Endothelial cell of umbilical vein (primary cell): Measurements from ENCODE around the gene LCE3A. TPM values are rescaled to one million over a fixed set of nuclear protein-coding genes. Genes with fewer than 3 reads are reported as not detected.

ENCODE experiments used
- BruUV-seq: library from RNA; stranded (reverse); fragments of 400-500 nt; replicated peaks from 2 replicates; lab custom pipeline; 2021; lab: Mats Ljungman, UMichigan
- CTCF ChIA-PET: fragments of 300-600, 350-600 bp; sonication (Branson Sonifier 250); formaldehyde crosslinking; loops from one replicate; lab custom pipeline; 2021; ENCODE audit warnings: antibody characterized with exemption, inconsistent platforms; lab: Charles Lee
- POLR2A ChIA-PET: fragments of 300-600, 350-600 bp; sonication (Branson Sonifier 250); formaldehyde crosslinking; loops from one replicate; lab custom pipeline; 2021; ENCODE audit warnings: antibody characterized with exemption, inconsistent platforms; lab: Charles Lee
- DNase-seq: peaks from one replicate; pipeline ENCODE4 v3.0.0-alpha.2; 2011; ENCODE audit warnings: low read depth, low spot score
- FAIRE-seq: peaks from 2 replicates; lab custom pipeline; 2011; peaks lifted over from hg19 to GRCh38; lab: Jason Lieb, UNC
- H2AFZ ChIP-seq: 2 replicates; pipeline ENCODE4 v1.6.0; 2012; ENCODE audit warnings: low read depth, low read length, control low read depth, inconsistent platforms
- H3K27ac ChIP-seq: 2 replicates; pipeline ENCODE4 v1.5.1; 2011; ENCODE audit warnings: low read depth, mild to moderate bottlenecking, control low read depth, low read length, moderate library complexity; ENCODE audit not compliant: insufficient read depth
- H3K27me3 ChIP-seq, 2 experiments: 2 replicates each; pipeline versions ENCODE4 v1.6.0 to v1.6.1; 2011; ENCODE audit warnings: low read length in 2 of 2, mixed read lengths in 1 of 2; ENCODE audit not compliant: control insufficient read depth in 2 of 2, insufficient read depth in 2 of 2
- H3K36me3 ChIP-seq, 2 experiments: 2 replicates in 1 of 2; 3 replicates in 1 of 2; pipeline ENCODE4 v1.5.1; 2011; ENCODE audit warnings: low read length in 2 of 2, mild to moderate bottlenecking in 1 of 2, moderate library complexity in 1 of 2; ENCODE audit not compliant: control insufficient read depth in 2 of 2, insufficient read depth in 2 of 2; ENCODE audit errors: extremely low read depth in 1 of 2
- H3K4me1 ChIP-seq: 3 replicates; pipeline ENCODE4 v1.5.1; 2011; ENCODE audit warnings: mild to moderate bottlenecking, low read length; ENCODE audit not compliant: control insufficient read depth, insufficient read depth; ENCODE audit errors: extremely low read depth
- H3K4me2 ChIP-seq: 2 replicates; pipeline ENCODE4 v1.6.1; 2011; ENCODE audit warnings: low read length, control low read depth, mixed read lengths; ENCODE audit not compliant: insufficient read depth
- H3K4me3 ChIP-seq, 3 experiments: fragments of 200-600 bp in 1 of 3; sonication (generic), shearing (Covaris generic) in 1 of 3; replicated peaks in 1 of 3; 2 replicates each; pipeline ENCODE4 v1.5.1; 2011 to 2016; ENCODE audit warnings: control low read depth in 3 of 3, low read length in 3 of 3, mild to moderate bottlenecking in 2 of 3, inconsistent platforms in 1 of 3, low read depth in 1 of 3, moderate library complexity in 1 of 3; ENCODE audit not compliant: insufficient read depth in 1 of 3
- H3K79me2 ChIP-seq: 2 replicates; pipeline ENCODE4 v1.6.0; 2012; ENCODE audit warnings: low read length, inconsistent platforms; ENCODE audit not compliant: control insufficient read depth, insufficient read depth
- H3K9ac ChIP-seq: replicated peaks from 2 replicates; pipeline ENCODE3; 2011; ENCODE audit warnings: low read length, control low read depth; ENCODE audit not compliant: insufficient read depth; ENCODE audit errors: extremely low read depth
- H3K9me1 ChIP-seq: replicated peaks from 3 replicates; pipeline ENCODE4 v1.6.0; 2011; ENCODE audit warnings: mild to moderate bottlenecking, low read length; ENCODE audit not compliant: control insufficient read depth, insufficient read depth; ENCODE audit errors: extremely low read depth
- H3K9me3 ChIP-seq: replicated peaks from 2 replicates; pipeline ENCODE4 v1.5.1; 2012; ENCODE audit warnings: low read length, inconsistent platforms; ENCODE audit not compliant: control insufficient read depth, insufficient read depth
- H4K20me1 ChIP-seq: replicated peaks from 2 replicates; pipeline ENCODE3; 2011; ENCODE audit warnings: mild to moderate bottlenecking, low read length; ENCODE audit not compliant: control insufficient read depth, insufficient read depth; ENCODE audit errors: extremely low read depth
- CTCF ChIP-seq, 2 donors: IDR thresholded peaks; 1 replicate in 1 of 2; 2 replicates in 1 of 2; pipeline ENCODE4 v1.5.1; 2011; ENCODE audit warnings: low read length in 2 of 2, mild to moderate bottlenecking in 2 of 2, moderate library complexity in 2 of 2, control low read depth in 1 of 2, inconsistent platforms in 1 of 2, low read depth in 1 of 2; ENCODE audit not compliant: insufficient read depth in 1 of 2; ENCODE audit errors: extremely low read depth in 1 of 2
- EZH2 ChIP-seq: IDR thresholded peaks from 2 replicates; pipeline ENCODE4 v1.6.1; 2012; ENCODE audit warnings: borderline replicate concordance, low read depth, mild to moderate bottlenecking, moderate library complexity, low read length, inconsistent platforms; ENCODE audit not compliant: severe bottlenecking
- FOS ChIP-seq: IDR thresholded peaks from 2 replicates; pipeline ENCODE4 v1.6.1; 2011; ENCODE audit warnings: mild to moderate bottlenecking, low read length, moderate library complexity, borderline replicate concordance; ENCODE audit not compliant: insufficient read depth
- GATA2 ChIP-seq: IDR thresholded peaks from 2 replicates; pipeline ENCODE4 v1.7.0; 2011; ENCODE audit warnings: low read depth, mild to moderate bottlenecking, moderate library complexity, mixed read lengths, low read length; ENCODE audit not compliant: insufficient read length, insufficient read depth
- JUN ChIP-seq: IDR thresholded peaks from 2 replicates; pipeline ENCODE4 v1.6.1; 2011; ENCODE audit warnings: borderline replicate concordance, low read depth; ENCODE audit not compliant: insufficient read length, insufficient read depth
- MAX ChIP-seq: IDR thresholded peaks from 2 replicates; pipeline ENCODE4 v1.6.1; 2011; ENCODE audit not compliant: insufficient read depth, insufficient read length
- MYC ChIP-seq: IDR thresholded peaks from one replicate; pipeline ENCODE4 v1.6.1; 2011; ENCODE audit warnings: mild to moderate bottlenecking, low read depth, low read length
- POLR2A ChIP-seq: IDR thresholded peaks from 2 replicates; pipeline ENCODE4 v1.6.1; 2012; ENCODE audit warnings: low read depth, mild to moderate bottlenecking, control low read depth, low read length
- POLR2AphosphoS5 ChIP-seq: IDR thresholded peaks from 2 replicates; pipeline ENCODE4 v1.6.1; 2012; ENCODE audit warnings: low read depth, mild to moderate bottlenecking, control low read depth, low read length, moderate library complexity; ENCODE audit not compliant: insufficient read depth
- dilution Hi-C: fragments of 300-500 bp; cut with MboI; formaldehyde crosslinking; loops from one replicate; pipeline ENCODE4 v1.15.0; 2019; ENCODE audit warnings: low sequenced_read_pairs; ENCODE audit not compliant: extremely low pct_ligation_motif_present
- intact Hi-C: fragments of 100-400 bp; cut with micrococcal nuclease; formaldehyde crosslinking; loops from one replicate; pipeline ENCODE4 v1.10.0; 2022
- polyA plus RNA-seq, 4 experiments: library from polyadenylated mRNA; depleted of rRNA in 3 of 4; stranded (reverse) in 3 of 4; unstranded in 1 of 4; fragments of >200 nt; gene quantifications; 2 replicates each; pipeline versions ENCODE4 v1.2.1 to v1.2.3, GENCODE V29; 2011 to 2012; ENCODE audit warnings: missing spikeins in 1 of 4
- total RNA-seq: library from RNA; stranded (reverse); gene quantifications from 2 replicates; pipeline ENCODE4 v1.2.3, GENCODE V29; 2021

Gene LCE3A
- total and polyA plus RNA-seq, 2 donors (not counting 3 experiments of a cell fraction or from before 2014, with no cell fraction given), result not detected

GRCh38 chr1:152663098-152663497 is 40.2 kb upstream of the LCE3A start, which contains the start of gene LCE2D:
LCE2D (plus strand) TSS chr1:152663380; CDS start chr1:152664106, 726 bp downstream.
- POLR2A ChIA-PET, result no interaction called here
- H3K79me2 ChIP-seq, result no peaks in the 10 kb centered on the region
- DNase-seq (no peak), FAIRE-seq (no peak)
- no peaks in the 10 kb centered on the region for H3K36me3 ChIP-seq
- dilution Hi-C loops, result no loop called here
- no peaks in the 10 kb centered on the region for H3K27me3 ChIP-seq
- no peaks in the 10 kb centered on the region for H3K9me1 ChIP-seq
- no peak within 1 kb of the TSS for H3K4me3 ChIP-seq
- no peak within 1 kb of the TSS for H2AFZ ChIP-seq
- H3K4me2 ChIP-seq, result no peak within 1 kb of the TSS
- H3K9ac ChIP-seq, result no peak within 1 kb of the TSS
- no peaks in the 10 kb centered on the region for H3K9me3 ChIP-seq
- intact Hi-C loops, result no loop called here
- no peaks in the 10 kb centered on the region for H4K20me1 ChIP-seq
- TF ChIP-seq GATA2, result no peak
- no peak for TF ChIP-seq POLR2AphosphoS5
- TF ChIP-seq CTCF (IDR thresholded peaks at IDR 0.05; ENCODE audit: extremely low read depth in 1 of 2, insufficient read depth in 1 of 2, low read depth in 1 of 2, low read length in 2 of 2), result no peak
- TF ChIP-seq MYC, result no peak
- no peak for TF ChIP-seq JUN
- no peak within 1 kb of the TSS for H3K27ac ChIP-seq
- CTCF ChIA-PET, result interaction anchor here (1.0 to 3.0 kb wide), 3 partner anchors 10 to 13 kb away, joined by 3 to 9 read pairs (median 3); no protein-coding TSS in a partner anchor
- BruUV-seq, result no TSS peak
- H3K4me1 ChIP-seq, result no peaks in the 10 kb centered on the region

DNA sequence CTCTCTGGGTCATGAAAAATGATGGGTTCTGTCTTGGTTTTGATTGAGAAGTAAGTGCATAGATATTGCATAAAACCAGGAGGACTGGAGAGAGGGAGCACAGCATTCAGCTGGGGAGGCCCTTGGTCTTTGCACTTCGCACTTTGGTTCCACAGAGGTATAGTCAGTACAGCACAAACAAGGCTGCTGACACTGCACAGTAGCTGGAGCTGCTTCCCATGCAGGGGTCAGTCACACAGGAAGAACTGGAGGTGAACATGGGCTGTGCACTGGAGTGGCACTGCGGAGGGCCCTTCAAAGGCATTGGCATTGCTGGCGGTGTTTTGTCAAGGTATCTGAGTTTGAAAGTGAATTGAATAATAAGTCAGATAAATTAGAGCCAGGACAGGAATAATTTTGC is 35.7 kb upstream of the LCE3A start:
- no peak overlapping the region for H2AFZ ChIP-seq
- DNase-seq (no peak), FAIRE-seq (no peak)
- H3K27me3 ChIP-seq, result no peaks in the 10 kb centered on the region
- ChIA-PET CTCF (no interaction called here), POLR2A (no interaction called here)
- H3K4me3 ChIP-seq, result no peak overlapping the region
- H3K9me3 ChIP-seq, result no peaks in the 10 kb centered on the region
- no peak overlapping the region for H3K27ac ChIP-seq
- no peaks in the 10 kb centered on the region for H3K4me1 ChIP-seq
- H3K79me2 ChIP-seq, result no peaks in the 10 kb centered on the region
- H3K9ac ChIP-seq, result no peak overlapping the region
- intact Hi-C loops (no loop called here), dilution Hi-C loops (no loop called here)
- no peaks in the 10 kb centered on the region for H4K20me1 ChIP-seq
- BruUV-seq, result no TSS peak
- no peaks in the 10 kb centered on the region for H3K9me1 ChIP-seq
- no peak for TF ChIP-seq EZH2
- TF ChIP-seq FOS, result no peak
- TF ChIP-seq POLR2A, result no peak
- no peak for TF ChIP-seq JUN
- no peak for TF ChIP-seq POLR2AphosphoS5
- no peak for TF ChIP-seq MAX
- TF ChIP-seq MYC, result no peak
- TF ChIP-seq GATA2, result no peak
- no peak for TF ChIP-seq CTCF (IDR thresholded peaks at IDR 0.05; ENCODE audit: extremely low read depth in 1 of 2, insufficient read depth in 1 of 2, low read depth in 1 of 2, low read length in 2 of 2)
- no peaks in the 10 kb centered on the region for H3K36me3 ChIP-seq
- no peak overlapping the region for H3K4me2 ChIP-seq
